Measurements from ENCODE around the gene PHLDB1.

Gene PHLDB1

GRCh38 chr11:118648291-118648690 is 40.9 kb downstream of the PHLDB1 start:
- H3K4me3 Mint-ChIP-seq: no peak overlapping the region
- ATAC-seq: no peak
- H3K9me3 Mint-ChIP-seq: no peaks in the 10 kb centered on the region

GRCh38 chr11:118649941-118650340 is 42.5 kb downstream of the PHLDB1 start:
- ATAC-seq (no peak), DNase-seq (no peak)
- Mint-ChIP-seq H3K27ac (no peak overlapping the region), H3K4me1 (no peaks in the 10 kb centered on the region), H3K4me3 (no peak overlapping the region), H3K9me3 (no peaks in the 10 kb centered on the region), H3K27me3 (no peaks in the 10 kb centered on the region), H3K36me3 (ENCODE audit: low read depth) (no peaks in the 10 kb centered on the region)

More at GRCh38 chr11:118648291-118648690, 40.9 kb downstream of the PHLDB1 start:
- no peak for DNase-seq
- Mint-ChIP-seq H3K27me3 (no peaks in the 10 kb centered on the region), H3K27ac (no peak overlapping the region), H3K36me3 (ENCODE audit: low read depth) (no peaks in the 10 kb centered on the region), H3K4me1 (no peaks in the 10 kb centered on the region)

GRCh38 chr11:118650366-118650765 is 43.0 kb downstream of the PHLDB1 start:
- DNase-seq (no peak), ATAC-seq (no peak)
- Mint-ChIP-seq H3K27me3 (no peaks in the 10 kb centered on the region), H3K4me3 (no peak overlapping the region), H3K27ac (no peak overlapping the region), H3K4me1 (no peaks in the 10 kb centered on the region), H3K36me3 (ENCODE audit: low read depth) (no peaks in the 10 kb centered on the region), H3K9me3 (no peaks in the 10 kb centered on the region)

DNA sequence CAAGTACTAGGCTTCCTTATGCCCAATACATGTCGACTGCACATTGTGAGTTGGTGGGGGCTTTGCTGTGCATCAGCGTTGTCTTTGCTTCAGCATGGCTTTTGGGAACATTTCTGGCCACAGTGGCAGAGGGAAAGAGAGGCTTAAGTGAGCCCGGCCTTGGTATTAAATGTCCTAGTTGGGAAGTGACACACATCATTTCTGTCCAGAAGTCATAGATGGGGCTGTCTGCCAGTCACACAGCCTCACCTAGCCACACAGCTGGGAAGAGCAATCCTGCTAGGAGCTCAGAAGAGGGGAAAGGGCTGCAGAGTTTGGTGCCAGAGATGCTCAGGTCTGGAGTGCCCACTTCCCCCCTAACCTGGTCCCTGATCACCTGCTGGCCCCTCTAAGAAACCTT is 44.4 kb downstream of the PHLDB1 start:
- Mint-ChIP-seq H3K9me3 (no peaks in the 10 kb centered on the region), H3K36me3 (ENCODE audit: low read depth) (no peaks in the 10 kb centered on the region), H3K27ac (no peak overlapping the region), H3K4me3 (no peak overlapping the region), H3K27me3 (no peaks in the 10 kb centered on the region), H3K4me1 (no peaks in the 10 kb centered on the region)
- ATAC-seq (no peak), DNase-seq (no peak)

- Mint-ChIP-seq H3K4me1 (no peaks in the 10 kb centered on the region), H3K36me3 (ENCODE audit: low read depth) (no peaks in the 10 kb centered on the region), H3K27me3 (no peaks in the 10 kb centered on the region), H3K9me3 (no peaks in the 10 kb centered on the region), H3K4me3 (no peak overlapping the region), H3K27ac (no peak overlapping the region)
- DNase-seq (no peak), ATAC-seq (no peak)
These were observed 45.3 kb downstream of the PHLDB1 start for GRCh38 chr11:118652681-118653181.

- DNase-seq (no peak), ATAC-seq (no peak)
- no peaks in the 10 kb centered on the region for H3K9me3 Mint-ChIP-seq
- no peaks in the 10 kb centered on the region for H3K27me3 Mint-ChIP-seq
- no peak overlapping the region for H3K27ac Mint-ChIP-seq
- no peak overlapping the region for H3K4me3 Mint-ChIP-seq
- no peaks in the 10 kb centered on the region for H3K4me1 Mint-ChIP-seq
- H3K36me3 Mint-ChIP-seq (ENCODE audit: low read depth): no peaks in the 10 kb centered on the region
These were observed 46.4 kb downstream of the PHLDB1 start for GRCh38 chr11:118653684-118654390.

DNA sequence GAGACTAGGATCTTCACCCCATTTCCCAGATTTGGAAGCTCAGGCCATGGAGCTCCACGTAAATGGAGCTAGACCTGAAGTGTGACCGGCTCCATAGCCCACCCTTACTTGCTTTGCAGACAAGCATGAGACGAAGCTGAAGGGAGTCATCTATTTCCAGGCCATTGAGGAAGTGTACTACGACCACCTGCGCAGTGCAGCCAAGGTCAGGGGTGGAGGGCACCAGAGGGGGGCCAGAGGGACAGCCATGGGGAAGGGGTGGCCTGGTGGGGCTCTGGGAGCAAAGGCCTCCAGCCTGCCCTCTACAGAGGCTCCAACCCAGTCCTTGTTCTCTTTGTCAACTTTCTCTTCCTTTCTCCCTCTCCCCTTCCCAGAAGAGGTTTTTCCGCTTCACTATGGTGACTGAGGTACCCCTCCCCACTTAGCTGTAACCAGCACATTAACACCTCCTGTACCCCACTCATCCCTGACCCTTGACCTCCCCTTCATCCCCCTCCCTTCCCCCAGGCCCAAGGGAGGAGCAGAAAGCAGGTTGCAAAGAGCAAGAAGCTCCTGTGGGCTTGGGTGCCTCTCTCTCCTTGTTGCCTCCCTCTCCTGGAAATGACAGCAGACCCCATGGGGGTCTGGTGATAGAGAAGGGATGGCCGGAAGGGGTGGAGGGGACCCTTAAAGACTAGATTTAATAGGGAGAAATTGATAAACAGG is 48.2 kb downstream of the PHLDB1 start:
- Mint-ChIP-seq H3K27ac (no peak overlapping the region), H3K36me3 (ENCODE audit: low read depth) (no peaks in the 10 kb centered on the region), H3K9me3 (no peaks in the 10 kb centered on the region), H3K4me3 (no peak overlapping the region), H3K27me3 (no peaks in the 10 kb centered on the region), H3K4me1 (no peaks in the 10 kb centered on the region)
- DNase-seq (no peak), ATAC-seq (no peak)

DNA sequence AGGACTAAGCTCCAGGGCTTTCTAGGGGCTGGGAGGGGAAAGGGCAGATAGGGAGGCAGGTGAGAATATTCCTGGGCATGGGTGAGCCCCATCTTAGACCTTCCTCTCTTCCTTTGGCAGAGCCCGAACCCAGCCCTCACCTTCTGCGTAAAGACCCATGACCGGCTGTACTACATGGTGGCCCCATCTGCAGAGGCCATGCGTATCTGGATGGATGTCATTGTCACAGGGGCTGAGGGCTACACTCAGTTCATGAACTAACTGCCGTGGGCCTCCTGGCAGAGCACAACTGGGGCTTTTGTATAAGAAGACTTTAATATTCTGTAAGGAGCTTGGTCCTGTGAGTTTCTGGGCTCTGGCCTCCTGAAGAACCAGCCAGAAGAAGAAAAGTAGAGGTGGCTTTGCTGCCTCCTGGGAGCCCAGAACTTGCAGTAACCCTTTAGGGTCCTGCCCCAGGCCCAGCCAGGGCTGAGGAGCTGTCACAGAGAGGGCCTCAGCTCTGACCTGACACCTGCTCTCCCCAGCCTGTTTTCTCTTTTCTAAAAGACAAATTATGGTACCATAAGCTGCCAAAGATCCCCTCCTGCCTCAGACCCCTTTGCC is 49.2 kb downstream of the PHLDB1 start:
- H3K36me3 Mint-ChIP-seq (ENCODE audit: low read depth): no peaks in the 10 kb centered on the region
- no peaks in the 10 kb centered on the region for H3K27me3 Mint-ChIP-seq
- no peak overlapping the region for H3K4me3 Mint-ChIP-seq
- no peak for ATAC-seq
- DNase-seq: no peak
- no peaks in the 10 kb centered on the region for H3K9me3 Mint-ChIP-seq
- H3K27ac Mint-ChIP-seq: no peak overlapping the region
- H3K4me1 Mint-ChIP-seq: no peaks in the 10 kb centered on the region

DNA sequence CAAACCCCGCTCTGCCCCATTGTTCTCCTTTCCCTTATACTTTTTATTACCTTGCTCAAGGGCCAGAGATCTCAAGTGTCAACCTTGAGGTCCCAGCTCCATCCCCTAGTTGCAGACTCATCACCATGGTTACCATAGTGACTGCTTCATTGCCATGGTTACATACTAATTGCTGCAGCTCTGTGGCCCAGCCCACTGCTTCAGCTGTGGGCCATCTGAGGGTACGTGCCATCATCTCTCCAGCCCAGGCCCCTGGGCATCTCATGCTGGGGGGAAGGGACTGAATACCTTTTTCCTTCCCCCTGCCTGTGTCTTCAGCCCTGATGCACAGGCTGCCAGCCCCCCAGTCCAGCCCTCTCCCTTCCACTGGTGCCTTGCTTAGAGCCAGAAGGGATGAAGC is 49.8 kb downstream of the PHLDB1 start:
- Mint-ChIP-seq H3K4me1 (no peaks in the 10 kb centered on the region), H3K4me3 (no peak overlapping the region), H3K27me3 (no peaks in the 10 kb centered on the region), H3K27ac (no peak overlapping the region), H3K9me3 (no peaks in the 10 kb centered on the region), H3K36me3 (ENCODE audit: low read depth) (no peaks in the 10 kb centered on the region)
- DNase-seq (no peak), ATAC-seq (no peak)

DNA sequence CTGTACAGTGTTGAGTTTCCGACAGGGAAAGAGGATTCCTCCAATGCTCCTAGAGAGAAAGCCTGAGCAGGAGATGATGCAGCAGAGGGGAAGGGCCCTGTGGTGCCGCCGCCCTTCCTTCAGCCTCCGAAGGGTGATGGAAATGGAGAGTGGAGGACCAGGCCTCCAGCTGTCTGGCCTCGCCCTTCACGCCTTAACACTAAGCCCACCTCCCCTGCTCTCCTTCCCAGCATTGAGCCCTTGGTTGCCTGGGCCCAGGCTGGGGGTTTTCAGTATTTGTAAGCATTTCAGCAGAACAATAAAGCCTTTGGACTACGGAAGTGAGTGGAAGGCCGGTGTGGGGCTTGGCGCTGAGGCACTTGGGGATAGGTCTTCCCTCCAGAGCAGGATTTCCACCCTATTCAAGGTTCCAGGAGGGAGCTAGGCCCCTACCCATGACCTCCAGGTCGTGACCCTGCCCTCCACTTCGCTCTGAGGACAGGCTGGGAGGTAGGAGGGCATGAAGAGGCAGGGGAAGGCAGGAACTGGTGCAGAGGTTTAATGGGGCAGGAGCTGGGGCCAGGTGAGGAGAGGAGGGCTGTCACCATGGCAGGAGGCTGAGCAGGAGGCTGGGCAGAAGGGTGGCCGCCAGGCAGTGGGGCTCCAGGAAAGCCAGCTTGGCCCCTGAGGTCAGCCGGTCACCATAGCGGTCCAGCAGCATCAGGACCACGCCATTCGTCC is 50.5 kb downstream of the PHLDB1 start:
- H3K27me3 Mint-ChIP-seq: no peaks in the 10 kb centered on the region
- no peaks in the 10 kb centered on the region for H3K9me3 Mint-ChIP-seq
- H3K36me3 Mint-ChIP-seq (ENCODE audit: low read depth): no peaks in the 10 kb centered on the region
- no peak overlapping the region for H3K4me3 Mint-ChIP-seq
- no peak overlapping the region for H3K27ac Mint-ChIP-seq
- no peak for DNase-seq
- ATAC-seq: no peak
- H3K4me1 Mint-ChIP-seq: no peaks in the 10 kb centered on the region

DNA sequence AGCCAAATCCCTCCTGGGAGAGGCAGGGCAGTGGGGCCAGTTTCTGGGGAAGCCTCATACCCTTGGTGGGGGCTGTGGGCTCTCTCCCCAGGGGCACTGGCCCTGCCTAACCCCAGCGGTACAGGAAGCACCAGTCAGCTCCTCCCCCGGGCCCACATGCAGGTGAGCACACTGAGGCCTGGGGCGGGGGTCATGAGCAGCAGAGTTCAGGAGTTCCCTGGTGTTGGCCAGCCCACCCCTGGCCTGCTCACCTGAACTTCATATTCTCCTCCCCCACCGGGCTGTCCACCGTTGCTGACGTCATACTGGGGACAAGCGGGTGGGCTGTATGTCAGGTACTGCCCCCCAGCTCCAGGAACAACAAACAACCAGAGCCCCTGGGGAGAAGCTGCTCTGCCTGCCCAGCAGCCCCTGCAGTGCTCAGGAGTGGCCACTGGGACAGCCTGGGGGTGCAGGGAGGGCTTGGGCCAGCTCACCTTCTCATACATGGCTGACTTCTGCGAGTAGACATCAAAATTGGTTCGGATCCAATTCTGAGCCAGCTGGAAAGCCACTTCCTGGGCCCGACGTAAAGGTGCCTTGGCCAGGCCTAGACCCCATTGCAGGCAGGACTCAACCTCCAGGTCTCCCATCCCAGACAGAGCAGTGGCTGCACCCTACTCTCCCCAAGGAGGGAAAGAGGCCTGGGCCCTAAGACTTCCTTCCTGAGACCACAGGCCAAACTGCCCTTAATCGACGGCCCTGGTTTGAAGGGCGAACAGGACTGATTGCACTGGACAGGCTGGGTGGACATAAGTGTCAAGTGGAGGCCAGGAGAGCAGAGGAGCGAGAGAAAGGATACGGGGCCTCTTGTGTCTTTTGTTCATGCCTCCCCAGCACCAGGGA is 51.3 kb downstream of the PHLDB1 start:
- Mint-ChIP-seq H3K4me3 (no peak overlapping the region), H3K4me1 (no peaks in the 10 kb centered on the region), H3K27ac (no peak overlapping the region), H3K27me3 (no peaks in the 10 kb centered on the region), H3K9me3 (no peaks in the 10 kb centered on the region), H3K36me3 (ENCODE audit: low read depth) (no peaks in the 10 kb centered on the region)
- DNase-seq (no peak), ATAC-seq (no peak)

GRCh38 chr11:118659314-118659952 is 52.0 kb downstream of the PHLDB1 start:
- Mint-ChIP-seq H3K4me1 (no peaks in the 10 kb centered on the region), H3K36me3 (ENCODE audit: low read depth) (no peaks in the 10 kb centered on the region), H3K4me3 (no peak overlapping the region), H3K27me3 (no peaks in the 10 kb centered on the region), H3K9me3 (no peaks in the 10 kb centered on the region), H3K27ac (no peak overlapping the region)
- ATAC-seq (peak; percentile 92), DNase-seq (peak; percentile 95)

- Mint-ChIP-seq H3K4me3 (no peak overlapping the region), H3K27me3 (no peaks in the 10 kb centered on the region), H3K36me3 (ENCODE audit: low read depth) (no peaks in the 10 kb centered on the region), H3K9me3 (no peaks in the 10 kb centered on the region), H3K27ac (no peak overlapping the region), H3K4me1 (no peaks in the 10 kb centered on the region)
- ATAC-seq: no peak
- DNase-seq: no peak
These were observed 52.7 kb downstream of the PHLDB1 start for GRCh38 chr11:118659953-118660680.
